ENCODE measurements around the gene P2RY8. TPM values are rescaled to one million over a fixed set of nuclear protein-coding genes. Genes with fewer than 3 reads are reported as not detected.

P2RY8 gene
- total and polyA plus RNA-seq, 2 of the 4 experiments (the other 2 are of a cell fraction), result not detected

DNA sequence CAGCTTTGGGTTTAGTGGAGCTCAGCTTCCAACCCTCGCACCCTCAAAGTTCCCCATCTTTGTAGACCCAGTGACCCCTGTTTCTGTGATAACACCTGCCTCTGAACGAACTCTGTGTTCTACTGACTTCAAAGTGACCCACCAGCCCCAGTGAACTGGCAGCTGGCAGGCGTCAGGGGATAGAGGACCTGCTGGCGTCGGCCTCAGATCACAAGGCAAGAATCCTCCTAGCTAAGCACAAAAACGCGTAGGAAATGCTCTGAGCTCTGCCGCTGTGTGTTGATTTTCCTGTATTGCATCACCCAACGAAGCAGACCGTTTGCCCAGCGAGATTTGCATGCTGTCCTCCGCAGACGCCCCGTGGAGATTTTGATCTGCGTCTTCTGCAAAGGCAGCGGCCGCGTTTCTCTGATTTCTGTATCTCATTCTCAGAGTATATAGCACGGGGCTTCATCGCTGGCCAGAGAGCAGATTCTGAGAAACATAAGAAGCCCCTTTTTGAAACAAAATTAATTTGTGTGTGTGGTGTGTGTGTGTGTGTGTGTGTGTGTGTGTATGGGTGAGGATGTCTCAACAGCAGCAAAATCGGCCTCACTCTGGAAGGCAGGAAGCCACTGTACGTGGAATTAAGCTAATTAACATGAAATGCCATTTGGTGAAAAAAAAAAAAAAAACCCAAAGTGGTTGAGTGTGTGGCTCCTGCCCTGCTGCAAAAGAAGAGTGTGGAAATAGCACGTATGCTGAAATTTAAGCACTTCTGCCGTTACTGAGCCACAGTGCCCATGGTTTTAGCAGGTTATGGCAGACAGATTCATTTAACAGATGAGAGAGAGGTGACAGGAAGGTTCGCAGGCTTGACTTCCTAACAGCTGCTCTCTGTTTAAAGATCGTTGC is 55.1 kb downstream of the P2RY8 start:
- H3K9me1 ChIP-seq (ENCODE audit: insufficient read depth, low read length), result no peaks in the 10 kb centered on the region
- intact Hi-C loops (cut with micrococcal nuclease) (no loop called here), in situ Hi-C loops (cut with MboI; ENCODE audit: low sequenced_read_pairs) (no loop called here), dilution Hi-C loops (cut with HindIII; ENCODE audit: low sequenced_read_pairs, unreplicated experiment) (no loop called here)
- WGBS, 2 experiments (ENCODE audit: extremely low coverage in 2 of 2, insufficient read length in 1 of 2), result 7% methylated on average over 16 of the region's 26 CpGs; no CpG with 5 or more reads in 1 of the 2 experiments
- H2AK9ac ChIP-seq (replicated peaks; ENCODE audit: low read depth, low read length, poor library complexity), result no peak overlapping the region
- 0 out of 2 replicates have a peak, but pooled peaks have one; percentile 8 for TF ChIP-seq MAFK (IDR thresholded peaks at IDR 0.05; ENCODE audit: low read depth, low read length)
- peak; percentile 89 for TF ChIP-seq CEBPB (IDR thresholded peaks at IDR 0.05; ENCODE audit: low read depth, low read length)
- TF ChIP-seq, protein P1, sequence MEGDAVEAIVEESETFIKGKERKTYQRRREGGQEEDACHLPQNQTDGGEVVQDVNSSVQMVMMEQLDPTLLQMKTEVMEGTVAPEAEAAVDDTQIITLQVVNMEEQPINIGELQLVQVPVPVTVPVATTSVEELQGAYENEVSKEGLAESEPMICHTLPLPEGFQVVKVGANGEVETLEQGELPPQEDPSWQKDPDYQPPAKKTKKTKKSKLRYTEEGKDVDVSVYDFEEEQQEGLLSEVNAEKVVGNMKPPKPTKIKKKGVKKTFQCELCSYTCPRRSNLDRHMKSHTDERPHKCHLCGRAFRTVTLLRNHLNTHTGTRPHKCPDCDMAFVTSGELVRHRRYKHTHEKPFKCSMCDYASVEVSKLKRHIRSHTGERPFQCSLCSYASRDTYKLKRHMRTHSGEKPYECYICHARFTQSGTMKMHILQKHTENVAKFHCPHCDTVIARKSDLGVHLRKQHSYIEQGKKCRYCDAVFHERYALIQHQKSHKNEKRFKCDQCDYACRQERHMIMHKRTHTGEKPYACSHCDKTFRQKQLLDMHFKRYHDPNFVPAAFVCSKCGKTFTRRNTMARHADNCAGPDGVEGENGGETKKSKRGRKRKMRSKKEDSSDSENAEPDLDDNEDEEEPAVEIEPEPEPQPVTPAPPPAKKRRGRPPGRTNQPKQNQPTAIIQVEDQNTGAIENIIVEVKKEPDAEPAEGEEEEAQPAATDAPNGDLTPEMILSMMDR (conservative IDR thresholded peaks at IDR 0.05; ENCODE audit: low read depth, low read length), result no peak
- H3K4ac ChIP-seq (ENCODE audit: low read depth, low read length), result no peak overlapping the region
- BruUV-seq (replicated peaks), result no TSS peak
- H4K8ac ChIP-seq (ENCODE audit: low read depth in 2 of 2, low read length in 2 of 2), result peak overlapping the region in 1 of 2 experiments; percentile 9; a peak in 1 of 4 replicates
- no peak overlapping the region for H4K5ac ChIP-seq (ENCODE audit: low read depth, low read length)
- no peak overlapping the region for H3K18ac ChIP-seq (ENCODE audit: low read depth, low read length)
- no peak overlapping the region for H4K91ac ChIP-seq (ENCODE audit: insufficient read depth, low read depth, low read length)
- H3K79me1 ChIP-seq (ENCODE audit: low read depth in 1 of 2, low read length in 2 of 2), result no peaks in the 10 kb centered on the region
- peak; percentile 76 for DNase-seq
- H3K4me1 ChIP-seq (ENCODE audit: control insufficient read depth, insufficient read depth, low read length), result no peaks in the 10 kb centered on the region
- no peak overlapping the region for H2BK20ac ChIP-seq (ENCODE audit: low read depth, low read length)
- H3K9ac ChIP-seq (ENCODE audit: low read depth, low read length), result no peak overlapping the region; the same call in 1 of the 2 replicates
- no peak overlapping the region for H3K23ac ChIP-seq (ENCODE audit: low read depth, low read length)
- H3K4me3 ChIP-seq (ENCODE audit: insufficient read depth, low read depth, low read length), result no peak overlapping the region
- no peak overlapping the region for H3K14ac ChIP-seq (replicated peaks; ENCODE audit: low read depth, low read length)
- no peaks in the 10 kb centered on the region for H3K27me3 ChIP-seq (ENCODE audit: control insufficient read depth, insufficient read depth, low read length)
- peak; percentile 94 for ATAC-seq (ENCODE audit: low read depth)
- no peak overlapping the region for H2BK5ac ChIP-seq (ENCODE audit: low read depth, low read length, poor library complexity, severe bottlenecking)
- H2BK15ac ChIP-seq (ENCODE audit: low read depth, low read length), result no peak overlapping the region
- H2AK5ac ChIP-seq (ENCODE audit: low read depth, low read length), result no peak overlapping the region
- no peaks in the 10 kb centered on the region for H3K36me3 ChIP-seq (ENCODE audit: control insufficient read depth, insufficient read depth, low read length)
- H4K20me1 ChIP-seq (ENCODE audit: insufficient read depth, low read length), result no peaks in the 10 kb centered on the region
- H2BK120ac ChIP-seq (ENCODE audit: low read depth, low read length), result no peak overlapping the region
- peak overlapping the region; percentile 47 for H2AFZ ChIP-seq (replicated peaks; ENCODE audit: low read length, poor library complexity)
- H3K9me3 ChIP-seq (ENCODE audit: control insufficient read depth, insufficient read depth, low read length), result peaks cover 9% of the 10 kb centered on the region; the same call in 1 of the 2 replicates
- peak overlapping the region; percentile 31; the same call in 1 of the 2 replicates for H3K27ac ChIP-seq (ENCODE audit: insufficient read depth, low read length)
- peak overlapping the region; percentile 56 for H3K4me2 ChIP-seq (ENCODE audit: low read depth, low read length)
- ChIA-PET POLR2A (ENCODE audit: unreplicated experiment) (no interaction called here), CTCF (no interaction called here)
- no peak overlapping the region for H3K56ac ChIP-seq (ENCODE audit: extremely low read depth, insufficient read depth, low read length)
